Neural crest cell (in vitro differentiated cells): ENCODE data around the gene MEP1B. TPM values are rescaled to one million over a fixed set of nuclear protein-coding genes. Genes with fewer than 3 reads are reported as not detected.
"Not testable (repeated sequence)": the region's sequence is repeated elsewhere in the genome, so short reads cannot be mapped to it uniquely, and the experiment has no call there.

Experiments used
- DNase-seq: peaks from one replicate; pipeline ENCODE4 v3.0.0; 2021; ENCODE audit warnings: low read depth, mixed read lengths, low spot score
- H3K27ac Mint-ChIP-seq: one replicate; pipeline ENCODE4 v1.8.0; 2021; ENCODE audit warnings: mild to moderate bottlenecking, mixed read lengths; ENCODE audit not compliant: unreplicated experiment
- H3K27me3 Mint-ChIP-seq: 2 replicates; pipeline ENCODE4 v1.8.0; 2021; ENCODE audit warnings: low read depth, mild to moderate bottlenecking, mixed read lengths
- H3K36me3 Mint-ChIP-seq: 2 replicates; pipeline ENCODE4 v1.8.0; 2021; ENCODE audit warnings: low read depth, mild to moderate bottlenecking, mixed read lengths
- H3K4me1 Mint-ChIP-seq: 2 replicates; pipeline ENCODE4 v1.8.0; 2021; ENCODE audit warnings: mixed read lengths
- H3K4me3 Mint-ChIP-seq: one replicate; pipeline ENCODE4 v1.8.0; 2021; ENCODE audit warnings: mild to moderate bottlenecking, mixed read lengths
- H3K9me3 Mint-ChIP-seq: 2 replicates; pipeline ENCODE4 v1.8.0; 2021; ENCODE audit warnings: mixed read lengths
- CTCF ChIP-seq: fragments of 200-600 bp; sonication (generic); conservative IDR thresholded peaks from 2 replicates; pipeline ENCODE4 v1.5.0; 2021; ENCODE audit warnings: antibody characterized with exemption, mild to moderate bottlenecking
- total RNA-seq: library from RNA; stranded (reverse); gene quantifications from 2 replicates; pipeline ENCODE4 v1.2.1, GENCODE V29; 2021

MEP1B gene
- total RNA-seq, 1 donor from 2014 or later: not detected

GRCh38 chr18:32175265-32175664, 14.6 kb upstream of the MEP1B start:
- Mint-ChIP-seq H3K4me3 (no peak overlapping the region), H3K9me3 (peaks cover 8% of the 10 kb centered on the region), H3K36me3 (no peaks in the 10 kb centered on the region), H3K27me3 (no peaks in the 10 kb centered on the region), H3K27ac (no peak overlapping the region), H3K4me1 (peaks cover under 1% of the 10 kb centered on the region)
- no peak for TF ChIP-seq CTCF
- DNase-seq: no peak

- not testable (repeated sequence) for H3K4me1 Mint-ChIP-seq, H3K9me3 Mint-ChIP-seq, H3K27me3 Mint-ChIP-seq, H3K4me3 Mint-ChIP-seq, DNase-seq, H3K36me3 Mint-ChIP-seq, H3K27ac Mint-ChIP-seq
Measured at GRCh38 chr18:32176745-32177144, 13.1 kb upstream of the MEP1B start.

GRCh38 chr18:32177530-32177929, 12.3 kb upstream of the MEP1B start:
- Mint-ChIP-seq H3K36me3 (no peaks in the 10 kb centered on the region), H3K27ac (no peak overlapping the region), H3K4me3 (no peak overlapping the region), H3K27me3 (no peaks in the 10 kb centered on the region), H3K9me3 (peaks cover 5% of the 10 kb centered on the region), H3K4me1 (peaks cover 6% of the 10 kb centered on the region)
- no peak for TF ChIP-seq CTCF
- no peak for DNase-seq

GRCh38 chr18:32183503-32183902, 6.3 kb upstream of the MEP1B start:
- TF ChIP-seq CTCF: no peak
- H3K27me3 Mint-ChIP-seq: no peaks in the 10 kb centered on the region
- peaks cover 4% of the 10 kb centered on the region for H3K36me3 Mint-ChIP-seq
- peaks cover 16% of the 10 kb centered on the region for H3K9me3 Mint-ChIP-seq
- H3K27ac Mint-ChIP-seq: no peak overlapping the region
- DNase-seq: no peak
- H3K4me1 Mint-ChIP-seq: peaks cover 6% of the 10 kb centered on the region
- H3K4me3 Mint-ChIP-seq: no peak overlapping the region

- no peaks in the 10 kb centered on the region for H3K27me3 Mint-ChIP-seq
- no peak for TF ChIP-seq CTCF
- no peaks in the 10 kb centered on the region for H3K36me3 Mint-ChIP-seq
- H3K4me3 Mint-ChIP-seq: no peak overlapping the region
- no peak for DNase-seq
- H3K27ac Mint-ChIP-seq: no peak overlapping the region
- H3K9me3 Mint-ChIP-seq: peaks cover 7% of the 10 kb centered on the region
- no peaks in the 10 kb centered on the region for H3K4me1 Mint-ChIP-seq
Measured at GRCh38 chr18:32190209-32190608, 370 bp downstream of the MEP1B start.

- Mint-ChIP-seq H3K27me3 (no peaks in the 10 kb centered on the region), H3K4me3 (no peak overlapping the region), H3K36me3 (no peaks in the 10 kb centered on the region), H3K27ac (no peak overlapping the region), H3K4me1 (no peaks in the 10 kb centered on the region), H3K9me3 (no peaks in the 10 kb centered on the region)
- DNase-seq: no peak
- TF ChIP-seq CTCF: no peak
Measured at GRCh38 chr18:32195881-32196815, 6.3 kb downstream of the MEP1B start.
